GM12878 (cell line): ENCODE results near the gene MRPL53. TPM values are rescaled to one million over a fixed set of nuclear protein-coding genes. Genes with fewer than 3 reads are reported as not detected.

Source experiments
- BACH1 ChIP-seq: fragments of 450-650 bp; IDR thresholded peaks from 2 replicates; pipeline ENCODE4 v1.6.1; 2017; ENCODE audit warnings: mild to moderate bottlenecking, borderline replicate concordance
- BRCA1 ChIP-seq: IDR thresholded peaks from 2 replicates; pipeline ENCODE4 v1.6.1; 2011; ENCODE audit warnings: low read depth, low read length, improper control_type of control experiment
- CREM ChIP-seq: IDR thresholded peaks from 2 replicates; pipeline ENCODE4 v1.6.1; 2014; ENCODE audit warnings: antibody characterized with exemption, low read depth
- FOXK2 ChIP-seq: fragments of 450-650 bp; IDR thresholded peaks from 2 replicates; pipeline ENCODE4 v1.6.1; 2017; ENCODE audit warnings: mild to moderate bottlenecking, moderate library complexity
- GATAD2B ChIP-seq: fragments of 450-650 bp; conservative IDR thresholded peaks from 2 replicates; pipeline ENCODE4 v1.6.1; 2017; ENCODE audit warnings: low read depth, mild to moderate bottlenecking, moderate library complexity
- JUNB ChIP-seq: IDR thresholded peaks from 2 replicates; pipeline ENCODE4 v1.6.1; 2016; ENCODE audit warnings: antibody characterized with exemption, mild to moderate bottlenecking
- MEF2B ChIP-seq: fragments of 450-650 bp; IDR thresholded peaks from 2 replicates; pipeline ENCODE4 v1.6.1; 2018; ENCODE audit warnings: mild to moderate bottlenecking, moderate library complexity; ENCODE audit not compliant: partially characterized antibody, poor library complexity, severe bottlenecking
- MTA3 ChIP-seq: IDR thresholded peaks from 2 replicates; pipeline ENCODE4 v1.6.1; 2012; ENCODE audit warnings: low read length, inconsistent platforms, borderline replicate concordance
- MYB ChIP-seq: fragments of 150-350 bp; IDR thresholded peaks from 2 replicates; pipeline ENCODE4 v1.6.1; 2014; ENCODE audit warnings: mild to moderate bottlenecking, low read depth, low read length, borderline replicate concordance
- MYC ChIP-seq: IDR thresholded peaks from 2 replicates; pipeline ENCODE4 v1.6.1; 2011; ENCODE audit warnings: mild to moderate bottlenecking, low read length, moderate library complexity, inconsistent platforms; ENCODE audit not compliant: insufficient read depth, insufficient replicate concordance, insufficient read length, severe bottlenecking
- NBN ChIP-seq: fragments of 450-650 bp; IDR thresholded peaks from 2 replicates; pipeline ENCODE4 v1.6.1; 2016
- NFXL1 ChIP-seq: fragments of 450-650 bp; IDR thresholded peaks from 2 replicates; pipeline ENCODE4 v1.6.1; 2017; ENCODE audit warnings: antibody characterized with exemption, mild to moderate bottlenecking, borderline replicate concordance
- POU2F2 ChIP-seq: IDR thresholded peaks from 3 replicates; pipeline ENCODE4 v1.6.1; 2011; ENCODE audit warnings: low read depth, mild to moderate bottlenecking, low read length, borderline replicate concordance
- SMARCA5 ChIP-seq: fragments of 450-650 bp; IDR thresholded peaks from 2 replicates; pipeline ENCODE4 v1.6.1; 2017; ENCODE audit warnings: mild to moderate bottlenecking
- SPI1 ChIP-seq: IDR thresholded peaks from 2 replicates; pipeline ENCODE4 v1.6.1; 2011; ENCODE audit warnings: low read depth, mild to moderate bottlenecking, low read length, moderate library complexity, borderline replicate concordance; ENCODE audit not compliant: insufficient read depth
- SUZ12 ChIP-seq: fragments of 200-600 bp; sonication (generic); IDR thresholded peaks from one replicate; pipeline ENCODE4 v1.6.1; 2018; ENCODE audit warnings: antibody characterized with exemption, mild to moderate bottlenecking; ENCODE audit not compliant: unreplicated experiment
- TCF7 ChIP-seq: IDR thresholded peaks from 2 replicates; pipeline ENCODE4 v1.6.1; 2014; ENCODE audit warnings: antibody characterized with exemption, borderline replicate concordance
- ZBTB40 ChIP-seq: fragments of 450-650 bp; IDR thresholded peaks from 2 replicates; pipeline ENCODE4 v1.6.1; 2016; ENCODE audit warnings: mild to moderate bottlenecking, moderate library complexity, borderline replicate concordance
- ZNF274 ChIP-seq: IDR thresholded peaks from one replicate; pipeline ENCODE4 v1.8.0; 2011; ENCODE audit not compliant: insufficient read length, insufficient read depth
- ZZZ3 ChIP-seq: IDR thresholded peaks from 2 replicates; pipeline ENCODE4 v1.6.1; 2011; ENCODE audit warnings: low read depth; ENCODE audit not compliant: control insufficient read depth, insufficient read length
- polyA plus RNA-seq, 11 experiments: library from polyadenylated mRNA; depleted of rRNA in 4 of 11; unstranded in 6 of 11; stranded (reverse) in 5 of 11; fragments of >200 nt; fragmentation: Nextera tagmentation in 4 of 11; fragmentation: Illumina TruSeq in 1 of 11; extraction: Ambion mirVana in 4 of 11; extraction: Trizol in 1 of 11; gene quantifications; 1 replicate in 1 of 11; 2 replicates in 10 of 11; pipeline versions ENCODE4 v1.2.1 to v1.2.3, GENCODE V29; 2011 to 2016; ENCODE audit warnings: inconsistent platforms in 2 of 11, missing spikeins in 2 of 11, low read depth in 1 of 11
- total RNA-seq, 4 experiments: library from RNA; depleted of rRNA in 3 of 4; stranded (reverse); fragments of >200 nt in 3 of 4; fragmentation: Illumina TruSeq in 1 of 4; extraction: Trizol in 1 of 4; gene quantifications; 2 replicates each; pipeline versions ENCODE4 v1.2.1 to v1.2.3, GENCODE V29; 2013 to 2021
- TF ChIP-seq, protein P1 (sequence below): fragments of 450-650 bp; IDR thresholded peaks from 2 replicates; pipeline ENCODE4 v1.6.1; 2016; ENCODE audit warnings: mild to moderate bottlenecking
- TF ChIP-seq, protein P2 (sequence below): IDR thresholded peaks from 2 replicates; pipeline ENCODE4 v1.6.1; 2012; ENCODE audit warnings: low read depth, low read length, improper control_type of control experiment
- TF ChIP-seq, protein P3 (sequence below): fragments of 450-650 bp; IDR thresholded peaks from 2 replicates; pipeline ENCODE4 v1.6.1; 2017; ENCODE audit warnings: mild to moderate bottlenecking, low read depth, inconsistent platforms; ENCODE audit not compliant: poor library complexity, severe bottlenecking

The MRPL53 gene
- total and polyA plus RNA-seq, 10 of the 15 experiments (the other 5 are each of a cell fraction or from before 2014, with no cell fraction given): 15.1 to 167 (median 80.9) TPM

GRCh38 chr2:74472086-74472944, at the start of gene MRPL53 (continued):
- TF ChIP-seq, protein P1, sequence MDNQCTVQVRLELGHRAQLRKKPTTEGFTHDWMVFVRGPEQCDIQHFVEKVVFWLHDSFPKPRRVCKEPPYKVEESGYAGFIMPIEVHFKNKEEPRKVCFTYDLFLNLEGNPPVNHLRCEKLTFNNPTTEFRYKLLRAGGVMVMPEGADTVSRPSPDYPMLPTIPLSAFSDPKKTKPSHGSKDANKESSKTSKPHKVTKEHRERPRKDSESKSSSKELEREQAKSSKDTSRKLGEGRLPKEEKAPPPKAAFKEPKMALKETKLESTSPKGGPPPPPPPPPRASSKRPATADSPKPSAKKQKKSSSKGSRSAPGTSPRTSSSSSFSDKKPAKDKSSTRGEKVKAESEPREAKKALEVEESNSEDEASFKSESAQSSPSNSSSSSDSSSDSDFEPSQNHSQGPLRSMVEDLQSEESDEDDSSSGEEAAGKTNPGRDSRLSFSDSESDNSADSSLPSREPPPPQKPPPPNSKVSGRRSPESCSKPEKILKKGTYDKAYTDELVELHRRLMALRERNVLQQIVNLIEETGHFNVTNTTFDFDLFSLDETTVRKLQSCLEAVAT: peak; percentile 73
- no peak; the same call in 1 of the 2 replicates for TF ChIP-seq FOXK2
- TF ChIP-seq ZZZ3: no peak
- TF ChIP-seq TCF7: peak; percentile 68; the same call in 1 of the 2 replicates
- TF ChIP-seq GATAD2B: no peak
- TF ChIP-seq MEF2B: no peak
- peak; percentile 92 for TF ChIP-seq NBN
- no peak for TF ChIP-seq MYB
- TF ChIP-seq JUNB: no peak
- peak; percentile 68; the same call in 1 of the 2 replicates for TF ChIP-seq MTA3
- TF ChIP-seq BRCA1: peak; percentile 37; the same call in 1 of the 2 replicates
- TF ChIP-seq MYC: no peak
- TF ChIP-seq ZNF274: no peak
- TF ChIP-seq, protein P2, sequence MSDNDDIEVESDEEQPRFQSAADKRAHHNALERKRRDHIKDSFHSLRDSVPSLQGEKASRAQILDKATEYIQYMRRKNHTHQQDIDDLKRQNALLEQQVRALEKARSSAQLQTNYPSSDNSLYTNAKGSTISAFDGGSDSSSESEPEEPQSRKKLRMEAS: peak; percentile 78
- no peak for TF ChIP-seq NFXL1
- TF ChIP-seq, protein P3, sequence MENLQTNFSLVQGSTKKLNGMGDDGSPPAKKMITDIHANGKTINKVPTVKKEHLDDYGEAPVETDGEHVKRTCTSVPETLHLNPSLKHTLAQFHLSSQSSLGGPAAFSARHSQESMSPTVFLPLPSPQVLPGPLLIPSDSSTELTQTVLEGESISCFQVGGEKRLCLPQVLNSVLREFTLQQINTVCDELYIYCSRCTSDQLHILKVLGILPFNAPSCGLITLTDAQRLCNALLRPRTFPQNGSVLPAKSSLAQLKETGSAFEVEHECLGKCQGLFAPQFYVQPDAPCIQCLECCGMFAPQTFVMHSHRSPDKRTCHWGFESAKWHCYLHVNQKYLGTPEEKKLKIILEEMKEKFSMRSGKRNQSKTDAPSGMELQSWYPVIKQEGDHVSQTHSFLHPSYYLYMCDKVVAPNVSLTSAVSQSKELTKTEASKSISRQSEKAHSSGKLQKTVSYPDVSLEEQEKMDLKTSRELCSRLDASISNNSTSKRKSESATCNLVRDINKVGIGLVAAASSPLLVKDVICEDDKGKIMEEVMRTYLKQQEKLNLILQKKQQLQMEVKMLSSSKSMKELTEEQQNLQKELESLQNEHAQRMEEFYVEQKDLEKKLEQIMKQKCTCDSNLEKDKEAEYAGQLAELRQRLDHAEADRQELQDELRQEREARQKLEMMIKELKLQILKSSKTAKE: peak; percentile 13
- peak; percentile 93 for TF ChIP-seq POU2F2
- no peak; the same call in none of the 2 replicates for TF ChIP-seq BACH1
- TF ChIP-seq SUZ12: no peak
- peak; percentile 98 for TF ChIP-seq ZBTB40
- no peak for TF ChIP-seq SMARCA5
- peak; percentile 91 for TF ChIP-seq CREM
- peak; percentile 39 for TF ChIP-seq SPI1
